Measurements from ENCODE around the gene MYO3B.
A peak's percentile ranks its signal among the peaks of the same experiment; 100 is the strongest.

MYO3B gene

GRCh38 chr2:170501421-170502043, 323.6 kb downstream of the MYO3B start:
- no peak for DNase-seq

DNA sequence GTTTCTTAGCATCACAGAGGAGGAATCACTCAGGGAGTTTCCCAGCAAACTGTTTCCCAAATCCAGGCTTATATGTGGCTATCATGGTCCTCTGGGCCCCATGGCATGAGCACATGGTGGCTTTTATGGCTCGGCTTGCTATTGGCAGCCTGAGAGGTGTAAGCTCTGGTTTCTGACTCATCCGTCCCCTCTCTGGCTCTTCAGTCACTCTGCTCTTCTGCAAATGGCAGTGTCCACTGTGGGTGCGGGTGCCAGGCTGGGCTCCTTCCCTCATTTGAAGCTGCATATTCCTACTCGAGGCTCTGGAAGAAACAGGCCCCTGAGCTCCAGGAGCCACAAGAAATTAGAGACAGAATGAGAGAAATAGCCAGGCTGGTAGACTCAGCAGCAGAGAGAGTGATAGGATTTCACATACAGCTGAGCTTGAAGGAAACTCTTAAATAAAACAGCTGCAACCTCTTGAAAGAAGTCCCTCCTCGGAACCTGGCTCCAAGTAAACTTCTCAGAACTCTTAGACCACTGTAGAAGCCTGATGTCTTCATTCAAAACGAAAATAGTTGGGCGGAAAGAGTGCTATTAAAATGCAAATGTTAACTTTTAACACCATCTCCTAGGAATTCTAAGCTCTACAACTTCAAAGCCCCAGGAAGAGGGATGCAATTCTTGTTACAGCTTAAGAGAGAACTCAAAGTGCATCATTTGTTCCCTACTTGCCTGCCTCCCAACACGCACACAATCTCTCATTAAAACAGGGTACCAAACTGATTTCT, 324.6 kb downstream of the MYO3B start:
- no peak for DNase-seq

GRCh38 chr2:170503563-170503962, 325.6 kb downstream of the MYO3B start:
- DNase-seq, result no peak

- DNase-seq, result no peak
These were observed 326.2 kb downstream of the MYO3B start for GRCh38 chr2:170503971-170504809.

DNA sequence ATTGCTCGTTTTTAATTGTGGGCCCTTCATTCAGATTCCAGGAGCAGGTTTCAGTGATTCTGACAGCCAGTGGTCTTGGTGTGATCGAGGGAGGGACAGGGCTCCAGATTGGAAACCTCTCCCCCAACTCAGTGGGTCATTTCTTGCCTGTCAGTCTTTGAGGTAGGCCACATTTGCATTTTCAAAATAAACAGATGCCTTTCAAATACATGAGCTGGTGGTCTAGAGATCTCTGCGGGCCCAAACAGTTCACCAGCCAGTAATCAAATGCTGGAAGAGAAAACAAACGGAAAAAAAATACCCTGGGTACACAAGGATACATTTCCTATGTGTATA, 326.8 kb downstream of the MYO3B start:
- no peak for DNase-seq

GRCh38 chr2:170505631-170506275, 327.8 kb downstream of the MYO3B start:
- peak in 54 of 56 donors; percentile 6 to 95 (median 75) for DNase-seq

DNA sequence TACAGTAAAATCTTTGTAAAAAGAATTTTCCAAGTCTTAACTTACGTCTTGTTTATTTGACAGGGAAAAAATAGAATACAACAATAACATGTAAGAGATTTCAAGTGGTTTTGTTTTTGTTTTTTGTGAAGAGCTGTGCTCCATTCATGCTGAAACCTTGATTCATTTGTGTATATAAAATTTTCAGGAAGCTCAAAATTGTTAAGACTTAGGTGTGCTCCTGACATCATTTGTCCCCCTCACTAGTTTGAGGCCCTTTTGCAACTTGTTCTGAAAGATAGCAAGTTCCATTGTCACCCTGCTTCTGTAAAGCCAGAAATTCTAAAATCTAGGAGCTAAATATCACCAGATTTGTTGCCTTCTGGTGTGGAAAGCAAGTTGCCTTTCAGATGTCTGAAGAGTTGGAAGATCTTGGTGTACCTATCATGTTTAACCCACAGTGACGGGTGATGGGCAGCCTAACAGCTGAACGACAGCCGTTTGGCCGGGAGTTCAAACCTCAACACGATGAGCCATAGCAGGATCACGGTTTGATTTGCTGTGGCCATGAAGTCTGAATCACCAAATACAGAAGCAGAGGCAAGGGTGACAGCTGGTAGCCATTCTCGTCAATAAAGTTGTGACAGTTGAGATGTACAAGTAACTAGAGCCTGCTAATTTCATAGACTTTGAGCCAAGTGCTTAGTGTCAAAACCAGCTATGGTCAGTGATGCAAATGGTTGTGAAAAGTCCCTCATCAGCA, 331.7 kb downstream of the MYO3B start:
- no peak for DNase-seq

DNA sequence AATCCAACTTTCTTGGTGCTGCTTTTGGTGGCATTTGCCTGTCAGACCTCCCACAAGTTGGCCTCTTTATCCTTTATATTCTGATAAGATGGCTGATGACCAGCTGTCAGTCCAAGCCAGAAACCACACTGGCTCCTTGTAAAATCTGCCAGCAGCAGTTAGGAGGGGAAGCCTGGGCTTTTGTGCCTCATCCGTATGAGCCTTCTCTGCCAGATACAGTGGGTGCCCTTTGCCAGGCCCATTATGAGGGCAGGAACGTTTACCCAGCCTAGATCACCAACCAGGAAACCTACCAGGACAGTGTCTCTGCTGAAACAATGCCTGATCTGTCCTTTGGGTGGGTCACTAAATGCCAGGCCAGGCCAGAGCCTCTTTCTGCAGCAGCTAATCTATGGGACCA, 334.3 kb downstream of the MYO3B start:
- peak in 46 of 56 donors; percentile 4 to 80 (median 42) for DNase-seq

- DNase-seq, result no peak
These were observed 336.2 kb downstream of the MYO3B start for GRCh38 chr2:170514140-170514539.

- no peak for DNase-seq
These were observed 339.6 kb downstream of the MYO3B start for GRCh38 chr2:170517538-170517937.

DNA sequence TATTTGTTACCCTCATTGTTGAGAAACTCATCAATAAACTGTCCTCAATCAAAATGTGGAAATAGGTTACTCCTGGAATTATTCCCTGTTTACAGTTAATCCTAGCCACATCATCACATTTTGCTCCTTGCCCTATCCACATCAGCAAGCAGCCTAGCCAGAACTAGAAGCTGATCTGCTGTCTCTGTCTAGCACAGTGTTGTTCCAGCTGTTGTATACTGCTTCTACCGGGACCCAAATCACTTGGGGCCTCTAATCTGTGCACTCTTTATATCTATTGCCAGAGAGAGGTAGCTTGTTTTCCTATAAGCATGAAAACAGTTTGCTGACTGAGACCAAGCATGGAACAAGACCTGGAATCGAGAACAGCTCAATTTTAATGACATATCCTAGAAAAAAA, 341.0 kb downstream of the MYO3B start:
- DNase-seq, result no peak

GRCh38 chr2:170521299-170521698, 343.4 kb downstream of the MYO3B start:
- DNase-seq, result no peak

- DNase-seq, result no peak
These were observed 345.6 kb downstream of the MYO3B start for GRCh38 chr2:170523506-170523905.

DNA sequence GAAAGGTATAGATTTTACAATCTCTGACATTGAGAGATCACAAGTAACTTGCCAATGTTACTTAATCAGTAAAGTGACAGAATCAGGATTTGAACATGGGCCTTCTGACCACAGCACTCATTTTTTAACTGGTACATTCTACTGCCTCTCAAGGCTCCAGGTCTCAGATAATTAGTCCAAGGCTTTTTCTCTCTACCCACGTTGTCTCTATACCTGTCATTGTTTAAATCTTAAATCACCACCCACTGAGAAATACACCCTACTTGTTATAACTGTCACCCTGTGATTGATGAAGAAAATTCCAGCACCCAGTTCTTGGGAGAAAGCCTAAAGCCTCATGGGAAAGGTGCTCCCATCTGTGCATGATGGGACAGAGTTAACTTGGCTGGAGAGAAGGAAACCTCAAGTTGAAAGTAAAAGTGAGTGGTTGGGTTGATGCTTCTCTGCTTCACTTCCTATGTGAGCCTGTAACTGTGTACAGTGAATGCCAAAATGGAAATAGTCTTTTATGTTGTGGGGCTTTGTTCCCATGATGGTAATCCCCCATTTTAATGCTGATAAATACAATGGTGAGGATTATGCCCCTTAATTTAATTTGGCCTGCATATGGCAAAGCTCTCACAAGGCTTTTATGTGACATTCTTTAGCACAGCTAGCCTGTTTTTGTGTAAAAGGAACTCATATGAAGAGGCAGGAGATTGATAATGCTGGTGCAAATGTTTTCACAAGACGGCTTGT, 347.1 kb downstream of the MYO3B start:
- DNase-seq, result no peak

DNA sequence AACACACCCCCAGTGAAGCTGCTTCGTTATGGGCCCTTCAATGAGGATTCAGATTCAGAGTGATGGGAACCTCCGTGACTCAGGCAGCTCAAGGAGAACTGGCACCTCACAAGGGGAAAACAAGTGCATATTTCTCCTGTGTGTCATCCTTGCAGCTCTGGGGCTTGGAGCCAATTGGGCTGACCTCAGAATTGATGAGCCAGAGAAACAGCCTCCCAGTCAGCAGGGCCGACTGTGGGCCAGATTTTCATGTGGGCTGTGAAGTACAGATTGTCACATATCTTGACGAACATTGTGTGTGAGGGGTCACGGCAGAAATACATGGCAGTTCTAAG, 347.6 kb downstream of the MYO3B start:
- DNase-seq, result peak in 5 of 56 donors; percentile 12 to 53 (median 22)

GRCh38 chr2:170530284-170530745, 352.4 kb downstream of the MYO3B start:
- DNase-seq, result peak in 9 of 56 donors; percentile 1 to 63 (median 5)

- no peak for DNase-seq
These were observed 353.0 kb downstream of the MYO3B start for GRCh38 chr2:170530803-170531564.

DNA sequence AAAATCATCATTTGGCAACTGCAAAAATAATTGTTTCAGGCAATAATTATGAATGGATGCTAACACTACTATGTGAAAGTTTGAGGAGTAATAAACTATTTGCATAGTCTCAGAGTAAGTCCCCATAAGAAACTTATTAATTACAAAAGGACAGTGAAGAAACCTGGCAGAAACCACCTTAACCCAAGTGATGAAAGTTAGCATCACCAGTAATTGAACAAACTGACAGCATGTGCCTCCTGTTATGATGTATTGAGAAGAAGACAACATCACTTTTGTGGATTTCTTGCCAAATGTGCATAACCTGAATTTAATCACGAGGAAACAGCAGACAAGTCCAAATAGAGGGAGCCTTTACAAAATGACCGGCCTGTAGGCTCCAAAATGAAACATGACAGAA, 353.9 kb downstream of the MYO3B start:
- DNase-seq, result no peak

GRCh38 chr2:170533156-170533555, 355.2 kb downstream of the MYO3B start:
- DNase-seq, result no peak

- no peak for DNase-seq
These were observed 357.6 kb downstream of the MYO3B start for GRCh38 chr2:170535552-170535951.
